NCI-H774 (cell line): ENCODE results near the gene HAVCR1.
"Not testable (repeated sequence)": the region's sequence is repeated elsewhere in the genome, so short reads cannot be mapped to it uniquely, and the experiment has no call there.

Experiments
- DNase-seq: peaks from one replicate; lab custom pipeline; 2025; lab: John Stamatoyannopoulos, UW

Gene HAVCR1

GRCh38 chr5:157059093-157059539, at the start of gene HAVCR1:
TSS of gene HAVCR1 (minus strand) at chr5:157059116. CDS start at chr5:157057943, 1,173 bp downstream.
- no peak for DNase-seq

- DNase-seq = no peak
Observed at GRCh38 chr5:157107508-157107907, 48.6 kb upstream of the HAVCR1 start.

GRCh38 chr5:157106630-157107461, 47.9 kb upstream of the HAVCR1 start:
- no peak for DNase-seq

- DNase-seq = no peak
Observed at GRCh38 chr5:157100140-157100679, 41.3 kb upstream of the HAVCR1 start.

GRCh38 chr5:157088342-157088990, 29.6 kb upstream of the HAVCR1 start:
- DNase-seq = no peak

GRCh38 chr5:157086751-157087359, 27.9 kb upstream of the HAVCR1 start:
- DNase-seq = no peak

- DNase-seq = no peak
Observed at GRCh38 chr5:157085930-157086329, 27.0 kb upstream of the HAVCR1 start.

- no peak for DNase-seq
Observed at GRCh38 chr5:157080286-157080685, 21.4 kb upstream of the HAVCR1 start.

GRCh38 chr5:157076558-157076957, 17.6 kb upstream of the HAVCR1 start:
- no peak for DNase-seq

GRCh38 chr5:157072508-157072907, 13.6 kb upstream of the HAVCR1 start:
- no peak for DNase-seq

- DNase-seq = no peak
Observed at GRCh38 chr5:157069949-157070348, 11.0 kb upstream of the HAVCR1 start.

GRCh38 chr5:157068785-157069184, 9.9 kb upstream of the HAVCR1 start:
- no peak for DNase-seq

GRCh38 chr5:157068339-157068738, 9.4 kb upstream of the HAVCR1 start:
- no peak for DNase-seq

- no peak for DNase-seq
Observed at GRCh38 chr5:157067005-157067404, 8.1 kb upstream of the HAVCR1 start.

GRCh38 chr5:157066080-157066479, 7.2 kb upstream of the HAVCR1 start:
- DNase-seq = no peak

- DNase-seq = no peak
Observed at GRCh38 chr5:157063776-157064430, 5.0 kb upstream of the HAVCR1 start.

- DNase-seq = no peak
Observed at GRCh38 chr5:157059891-157060290, 975 bp upstream of the HAVCR1 start.

GRCh38 chr5:157057459-157058370, 1.2 kb downstream of the HAVCR1 start:
- no peak for DNase-seq

GRCh38 chr5:157056848-157057247, 2.1 kb downstream of the HAVCR1 start:
- not testable (repeated sequence) for DNase-seq

- no peak for DNase-seq
Observed at GRCh38 chr5:157051604-157052245, 7.2 kb downstream of the HAVCR1 start.
